ENCODE results near the gene ARPC1B. TPM values are rescaled to one million over a fixed set of nuclear protein-coding genes. Genes with fewer than 3 reads are reported as not detected.

The ARPC1B gene
- total and polyA plus RNA-seq, 2 of the 4 experiments (the other 2 are of a cell fraction), result 351 to 488 TPM

GRCh38 chr7:99398891-99399445 is 24.4 kb downstream of the ARPC1B start (continued):
- TF ChIP-seq BHLHE40 (IDR thresholded peaks at IDR 0.05; ENCODE audit: low read depth, low read length) (no peak), MAZ (IDR thresholded peaks at IDR 0.05; ENCODE audit: borderline replicate concordance, low read depth, low read length) (no peak), RAD21 (IDR thresholded peaks at IDR 0.05; ENCODE audit: low read length) (no peak), POLR2A (IDR thresholded peaks at IDR 0.05; ENCODE audit: low read depth, low read length) (no peak)

GRCh38 chr7:99399597-99399996 is 25.1 kb downstream of the ARPC1B start:
- H2BK15ac ChIP-seq (ENCODE audit: low read depth, low read length), result no peak overlapping the region
- no peak overlapping the region for H4K8ac ChIP-seq (ENCODE audit: low read depth in 2 of 2, low read length in 2 of 2)
- TF ChIP-seq MAFK (IDR thresholded peaks at IDR 0.05; ENCODE audit: low read depth, low read length) (no peak), RFX5 (IDR thresholded peaks at IDR 0.05; ENCODE audit: low read depth, low read length) (no peak), RAD21 (IDR thresholded peaks at IDR 0.05; ENCODE audit: low read length) (no peak), POLR2A (IDR thresholded peaks at IDR 0.05; ENCODE audit: low read depth, low read length) (no peak)
- TF ChIP-seq, protein P1, sequence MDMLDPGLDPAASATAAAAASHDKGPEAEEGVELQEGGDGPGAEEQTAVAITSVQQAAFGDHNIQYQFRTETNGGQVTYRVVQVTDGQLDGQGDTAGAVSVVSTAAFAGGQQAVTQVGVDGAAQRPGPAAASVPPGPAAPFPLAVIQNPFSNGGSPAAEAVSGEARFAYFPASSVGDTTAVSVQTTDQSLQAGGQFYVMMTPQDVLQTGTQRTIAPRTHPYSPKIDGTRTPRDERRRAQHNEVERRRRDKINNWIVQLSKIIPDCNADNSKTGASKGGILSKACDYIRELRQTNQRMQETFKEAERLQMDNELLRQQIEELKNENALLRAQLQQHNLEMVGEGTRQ (IDR thresholded peaks at IDR 0.05; ENCODE audit: low read depth, low read length), result no peak
- H3K4me2 ChIP-seq (ENCODE audit: low read depth, low read length), result no peak overlapping the region
- no peak overlapping the region for H3K14ac ChIP-seq (replicated peaks; ENCODE audit: low read depth, low read length)
- no peak overlapping the region for H4K91ac ChIP-seq (ENCODE audit: insufficient read depth, low read depth, low read length)
- peaks cover 7% of the 10 kb centered on the region; the same call in 1 of the 2 replicates for H3K4me1 ChIP-seq (ENCODE audit: control insufficient read depth, insufficient read depth, low read length)
- H3K9me1 ChIP-seq (ENCODE audit: insufficient read depth, low read length), result peaks cover 4% of the 10 kb centered on the region
- DNase-seq (no peak), ATAC-seq (ENCODE audit: low read depth) (no peak)
- ChIA-PET CTCF (no interaction called here), POLR2A (ENCODE audit: unreplicated experiment) (no interaction called here)
- no peak overlapping the region for H2AK5ac ChIP-seq (ENCODE audit: low read depth, low read length)
- 80% methylated on average over 1 of the region's 6 CpGs; no CpG with 5 or more reads in 1 of the 2 experiments for WGBS, 2 experiments (ENCODE audit: extremely low coverage in 2 of 2, insufficient read length in 1 of 2)
- no peaks in the 10 kb centered on the region for H3K9me3 ChIP-seq (ENCODE audit: control insufficient read depth, insufficient read depth, low read length)
- no peak overlapping the region for H3K18ac ChIP-seq (ENCODE audit: low read depth, low read length)
- H3K79me1 ChIP-seq (ENCODE audit: low read depth in 1 of 2, low read length in 2 of 2), result peaks cover 20 to 65% of the 10 kb centered on the region in 2 experiments; a peak in 3 of 4 replicates
- H3K27ac ChIP-seq (ENCODE audit: insufficient read depth, low read length), result no peak overlapping the region
- intact Hi-C loops (cut with micrococcal nuclease) (no loop called here), dilution Hi-C loops (cut with HindIII; ENCODE audit: low sequenced_read_pairs, unreplicated experiment) (no loop called here), in situ Hi-C loops (cut with MboI; ENCODE audit: low sequenced_read_pairs) (no loop called here)
- H2AK9ac ChIP-seq (replicated peaks; ENCODE audit: low read depth, low read length, poor library complexity), result no peak overlapping the region
- no peak overlapping the region for H2AFZ ChIP-seq (replicated peaks; ENCODE audit: low read length, poor library complexity)
- no TSS peak for BruUV-seq (replicated peaks)
- peaks cover 71% of the 10 kb centered on the region for H4K20me1 ChIP-seq (ENCODE audit: insufficient read depth, low read length)
- H2BK5ac ChIP-seq (ENCODE audit: low read depth, low read length, poor library complexity, severe bottlenecking), result no peak overlapping the region
- no peak overlapping the region for H4K5ac ChIP-seq (ENCODE audit: low read depth, low read length)
- no peak overlapping the region for H3K23ac ChIP-seq (ENCODE audit: low read depth, low read length)
- no peak overlapping the region for H2BK120ac ChIP-seq (ENCODE audit: low read depth, low read length)
- H3K9ac ChIP-seq (ENCODE audit: low read depth, low read length), result no peak overlapping the region
- H3K4ac ChIP-seq (ENCODE audit: low read depth, low read length), result no peak overlapping the region
- no peak overlapping the region for H3K4me3 ChIP-seq (ENCODE audit: insufficient read depth, low read depth, low read length)
- no peaks in the 10 kb centered on the region for H3K27me3 ChIP-seq (ENCODE audit: control insufficient read depth, insufficient read depth, low read length)
- no peak overlapping the region for H2BK20ac ChIP-seq (ENCODE audit: low read depth, low read length)
- H3K36me3 ChIP-seq (ENCODE audit: control insufficient read depth, insufficient read depth, low read length), result peaks cover 80% of the 10 kb centered on the region
- H3K56ac ChIP-seq (ENCODE audit: extremely low read depth, insufficient read depth, low read length), result no peak overlapping the region
